K562 (cell line): ENCODE data around the gene C4orf36. TPM values are rescaled to one million over a fixed set of nuclear protein-coding genes. Genes with fewer than 3 reads are reported as not detected.
A peak's percentile ranks its signal among the peaks of the same experiment; 100 is the strongest.

ENCODE experiments used
- ESRRA ChIP-seq: fragments of 450-650 bp; IDR thresholded peaks from 2 replicates; pipeline ENCODE4 v1.6.1; 2014; ENCODE audit warnings: low read depth, mild to moderate bottlenecking, moderate library complexity, borderline replicate concordance
- FIP1L1 ChIP-seq: fragments of 200-400 bp; formaldehyde crosslinking; IDR thresholded peaks from 2 replicates; pipeline ENCODE4 v1.6.1; 2018; ENCODE audit warnings: mild to moderate bottlenecking, low read depth, low read length; ENCODE audit not compliant: poor library complexity, severe bottlenecking
- HMGN3 ChIP-seq: IDR thresholded peaks from 2 replicates; pipeline ENCODE4 v1.6.1; 2011; ENCODE audit warnings: borderline replicate concordance, low read depth, mild to moderate bottlenecking, mixed read lengths, low read length; ENCODE audit not compliant: insufficient read length; ENCODE audit errors: extremely low read depth
- IFI16 ChIP-seq: fragments of 250-450 bp; sonication (Bioruptor Pico); IDR thresholded peaks from 2 replicates; pipeline ENCODE4 v2.1.2; 2022; ENCODE audit warnings: mild to moderate bottlenecking, inconsistent platforms
- KDM4B ChIP-seq, 2 experiments: fragments of 450-650 bp in 1 of 2; sonication (generic) in 1 of 2; IDR thresholded peaks; 2 replicates each; pipeline ENCODE4 v1.6.1; 2016 to 2017; ENCODE audit warnings: borderline replicate concordance in 2 of 2, antibody characterized with exemption in 1 of 2, low read depth in 1 of 2, mild to moderate bottlenecking in 1 of 2
- KDM5B ChIP-seq: fragments of 200-600 bp; sonication (generic); IDR thresholded peaks from 2 replicates; pipeline ENCODE4 v1.6.1; 2012; ENCODE audit warnings: low read depth, mild to moderate bottlenecking, moderate library complexity, low read length, control low read depth, inconsistent platforms; ENCODE audit not compliant: insufficient replicate concordance
- MAFK ChIP-seq: IDR thresholded peaks from 2 replicates; pipeline ENCODE4 v1.6.1; 2011; ENCODE audit warnings: low read length, improper control_type of control experiment
- MBD2 ChIP-seq: sonication (generic); IDR thresholded peaks from 2 replicates; pipeline ENCODE4 v1.6.1; 2016; ENCODE audit warnings: low read depth, borderline replicate concordance
- MTA3 ChIP-seq: fragments of 450-650 bp; formaldehyde crosslinking; IDR thresholded peaks from 2 replicates; pipeline ENCODE4 v1.6.1; 2017; ENCODE audit warnings: mild to moderate bottlenecking, borderline replicate concordance
- SNRNP70 ChIP-seq: fragments of 200-400 bp; formaldehyde crosslinking; optimal IDR thresholded peaks from 2 replicates; pipeline ENCODE3; 2017; ENCODE audit warnings: low read depth, low read length
- SOX6 ChIP-seq: fragments of 450-650 bp; IDR thresholded peaks from 2 replicates; pipeline ENCODE4 v1.6.1; 2014; ENCODE audit warnings: mild to moderate bottlenecking
- TAF1 ChIP-seq: IDR thresholded peaks from 2 replicates; pipeline ENCODE4 v1.6.1; 2011; ENCODE audit warnings: mild to moderate bottlenecking, low read length, moderate library complexity; ENCODE audit not compliant: insufficient read depth, control insufficient read depth, severe bottlenecking; ENCODE audit errors: extremely low read depth
- TARDBP ChIP-seq: fragments of 450-650 bp; IDR thresholded peaks from 2 replicates; pipeline ENCODE4 v1.6.1; 2016
- ZNF764 ChIP-seq: fragments of 250-450 bp; sonication (Bioruptor Pico); IDR thresholded peaks from 2 replicates; pipeline ENCODE4 v1.4.0; 2020; ENCODE audit warnings: low read depth, mild to moderate bottlenecking, moderate library complexity
- polyA plus RNA-seq, 8 experiments: library from polyadenylated mRNA; depleted of rRNA in 4 of 8; stranded (reverse) in 5 of 8; unstranded in 3 of 8; fragments of >200 nt; fragmentation: Nextera tagmentation in 2 of 8; fragmentation: Illumina TruSeq in 1 of 8; extraction: Ambion mirVana in 2 of 8; extraction: Trizol in 1 of 8; gene quantifications; 2 replicates each; pipeline versions ENCODE4 v1.2.1 to v1.2.3, GENCODE V29; 2011 to 2014; ENCODE audit warnings: inconsistent platforms in 1 of 8, missing spikeins in 1 of 8
- total RNA-seq, 7 experiments: library from RNA; depleted of rRNA in 6 of 7; stranded (reverse); fragments of >200 nt in 6 of 7; fragmentation: Illumina TruSeq in 2 of 7; extraction: Trizol in 2 of 7; gene quantifications; 2 replicates each; pipeline versions ENCODE4 v1.2.1 to v1.2.3, GENCODE V29; 2011 to 2021; ENCODE audit warnings: low replicate concordance in 1 of 7
- TF ChIP-seq, protein P1 (sequence below): fragments of 250-450 bp; sonication (Bioruptor Pico); IDR thresholded peaks from 2 replicates; pipeline ENCODE4 v1.9.0; 2021; ENCODE audit warnings: mild to moderate bottlenecking
- TF ChIP-seq, protein P2 (sequence below): fragments of 250-450 bp; sonication (Bioruptor Pico); IDR thresholded peaks from 2 replicates; pipeline ENCODE4 v1.8.0; 2021; ENCODE audit warnings: moderate library complexity, mild to moderate bottlenecking, inconsistent platforms
- TF ChIP-seq, protein P3 (sequence below): sonication (generic); formaldehyde crosslinking; IDR thresholded peaks from 2 replicates; pipeline ENCODE4 v1.8.1; 2022; ENCODE audit warnings: missing genetic modification reagents

Gene C4orf36
- total and polyA plus RNA-seq, 9 of the 15 experiments (the other 6 are each of a cell fraction or from before 2014, with no cell fraction given) = 0.14 to 0.45 (median 0.20) TPM; not detected in 5

DNA sequence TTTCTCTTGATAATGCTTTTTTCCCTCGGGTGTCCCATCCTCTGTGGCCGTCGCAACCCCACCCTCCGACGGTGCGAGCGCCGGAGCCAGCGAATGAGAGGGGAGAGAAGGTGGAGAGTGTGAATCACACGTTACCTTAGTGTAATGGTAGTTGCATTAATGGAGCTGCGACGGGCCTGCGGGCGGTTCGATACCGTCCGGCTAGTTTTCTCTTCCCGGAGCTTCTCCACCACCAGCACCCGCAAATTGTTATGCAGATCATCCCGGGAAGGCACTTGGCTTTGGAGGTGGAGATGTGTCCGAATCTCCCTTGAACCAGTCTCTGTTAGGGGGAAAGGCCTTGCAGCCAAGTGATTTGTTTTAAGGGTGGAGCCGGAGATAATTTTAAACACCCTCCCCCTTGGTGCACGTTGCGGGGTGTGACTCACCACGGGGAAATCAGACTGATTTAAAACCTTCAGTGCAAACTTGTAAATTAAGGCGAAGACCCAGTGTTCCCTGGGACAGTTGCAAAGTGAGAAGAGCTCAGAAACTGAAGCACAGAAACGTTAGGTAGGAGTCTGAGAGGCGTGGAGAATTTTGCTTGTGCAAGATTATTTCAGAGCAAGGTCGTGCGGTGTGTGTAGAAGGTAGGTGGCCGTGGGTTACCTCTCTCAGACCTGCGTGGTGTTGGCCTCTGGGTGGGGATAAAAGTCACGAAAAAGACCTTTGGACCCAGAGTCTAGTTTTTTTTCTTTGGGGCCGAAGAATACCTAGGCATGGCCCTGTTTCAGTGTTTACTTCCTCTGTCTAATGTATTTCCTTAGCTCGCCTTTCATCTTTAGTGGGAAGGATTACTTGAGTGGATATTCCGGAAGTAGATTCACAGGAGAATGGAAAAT, 43.9 kb upstream of the C4orf36 start (continued):
- TF ChIP-seq, protein P1, sequence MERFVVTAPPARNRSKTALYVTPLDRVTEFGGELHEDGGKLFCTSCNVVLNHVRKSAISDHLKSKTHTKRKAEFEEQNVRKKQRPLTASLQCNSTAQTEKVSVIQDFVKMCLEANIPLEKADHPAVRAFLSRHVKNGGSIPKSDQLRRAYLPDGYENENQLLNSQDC (CRISPR knock-in tag) = no peak
- TF ChIP-seq TAF1 = peak; percentile 50
- peak; percentile 57 for TF ChIP-seq KDM5B
- no peak for TF ChIP-seq MAFK
- 0 out of 2 replicates have a peak, but pooled peaks have one; percentile 37 for TF ChIP-seq TARDBP
- no peak for TF ChIP-seq HMGN3
- peak; percentile 11; the same call in 1 of the 2 replicates for TF ChIP-seq ESRRA
- TF ChIP-seq IFI16 = no peak
- TF ChIP-seq, protein P2, sequence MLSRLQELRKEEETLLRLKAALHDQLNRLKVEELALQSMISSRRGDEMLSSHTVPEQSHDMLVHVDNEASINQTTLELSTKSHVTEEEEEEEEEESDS = no peak
- no peak for TF ChIP-seq ZNF764 (CRISPR knock-in tag)
- TF ChIP-seq, protein P3, sequence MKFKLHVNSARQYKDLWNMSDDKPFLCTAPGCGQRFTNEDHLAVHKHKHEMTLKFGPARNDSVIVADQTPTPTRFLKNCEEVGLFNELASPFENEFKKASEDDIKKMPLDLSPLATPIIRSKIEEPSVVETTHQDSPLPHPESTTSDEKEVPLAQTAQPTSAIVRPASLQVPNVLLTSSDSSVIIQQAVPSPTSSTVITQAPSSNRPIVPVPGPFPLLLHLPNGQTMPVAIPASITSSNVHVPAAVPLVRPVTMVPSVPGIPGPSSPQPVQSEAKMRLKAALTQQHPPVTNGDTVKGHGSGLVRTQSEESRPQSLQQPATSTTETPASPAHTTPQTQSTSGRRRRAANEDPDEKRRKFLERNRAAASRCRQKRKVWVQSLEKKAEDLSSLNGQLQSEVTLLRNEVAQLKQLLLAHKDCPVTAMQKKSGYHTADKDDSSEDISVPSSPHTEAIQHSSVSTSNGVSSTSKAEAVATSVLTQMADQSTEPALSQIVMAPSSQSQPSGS (CRISPR knock-in tag) = no peak
- TF ChIP-seq KDM4B (IDR thresholded peaks at IDR 0.05; ENCODE audit: borderline replicate concordance in 2 of 2, low read depth in 1 of 2) = no peak
- TF ChIP-seq MBD2 = peak; percentile 31; the same call in 1 of the 2 replicates
- TF ChIP-seq FIP1L1 = no peak
- no peak for TF ChIP-seq MTA3
- TF ChIP-seq SOX6 = peak; percentile 36; the same call in 1 of the 2 replicates
- no peak for TF ChIP-seq SNRNP70
